RPMI8226 (cell line): ENCODE measurements around the gene HEG1.

Experiments
- DNase-seq: peaks from one replicate; pipeline ENCODE4 v3.0.0-alpha.2; 2015

The HEG1 gene

DNA sequence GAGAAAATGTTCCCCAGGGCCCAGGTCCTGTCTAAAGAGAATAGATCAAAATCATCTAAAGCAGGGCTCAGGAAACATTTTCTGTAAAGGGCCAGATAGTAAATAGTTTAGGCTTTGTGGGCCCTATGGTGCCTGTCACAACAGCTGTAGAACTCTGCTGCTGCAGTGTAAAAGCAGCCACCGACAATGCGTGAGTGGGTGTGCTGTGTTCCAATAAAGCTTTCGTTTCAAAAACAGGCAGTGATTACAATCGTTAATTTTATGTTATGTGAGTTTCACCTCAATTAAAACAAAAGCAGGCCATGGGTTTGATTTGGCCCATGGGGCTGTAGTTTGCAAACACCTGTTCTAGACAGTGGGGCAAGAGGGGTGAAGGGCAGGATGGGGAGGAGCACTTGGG, 12.5 kb upstream of the HEG1 start:
- DNase-seq: no peak

DNA sequence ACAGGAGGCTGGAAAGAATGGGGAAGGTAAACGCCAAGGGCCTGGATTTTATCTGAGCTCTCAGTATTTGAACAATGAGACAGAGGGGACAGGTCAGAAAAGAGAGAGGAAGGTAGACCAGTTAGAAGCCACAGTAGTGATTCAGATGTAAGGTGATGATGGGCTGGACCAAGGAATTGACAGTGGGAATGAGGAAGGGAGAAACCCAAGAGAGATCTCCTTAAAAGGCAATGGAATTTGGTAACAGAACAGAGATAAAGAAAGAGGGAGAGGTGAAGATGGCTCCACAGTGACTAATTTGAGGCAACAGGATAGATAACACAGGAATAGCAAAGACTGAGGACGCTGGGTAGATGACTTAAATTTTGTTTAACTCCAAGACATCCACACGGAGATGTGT, 11.4 kb upstream of the HEG1 start:
- no peak for DNase-seq

DNA sequence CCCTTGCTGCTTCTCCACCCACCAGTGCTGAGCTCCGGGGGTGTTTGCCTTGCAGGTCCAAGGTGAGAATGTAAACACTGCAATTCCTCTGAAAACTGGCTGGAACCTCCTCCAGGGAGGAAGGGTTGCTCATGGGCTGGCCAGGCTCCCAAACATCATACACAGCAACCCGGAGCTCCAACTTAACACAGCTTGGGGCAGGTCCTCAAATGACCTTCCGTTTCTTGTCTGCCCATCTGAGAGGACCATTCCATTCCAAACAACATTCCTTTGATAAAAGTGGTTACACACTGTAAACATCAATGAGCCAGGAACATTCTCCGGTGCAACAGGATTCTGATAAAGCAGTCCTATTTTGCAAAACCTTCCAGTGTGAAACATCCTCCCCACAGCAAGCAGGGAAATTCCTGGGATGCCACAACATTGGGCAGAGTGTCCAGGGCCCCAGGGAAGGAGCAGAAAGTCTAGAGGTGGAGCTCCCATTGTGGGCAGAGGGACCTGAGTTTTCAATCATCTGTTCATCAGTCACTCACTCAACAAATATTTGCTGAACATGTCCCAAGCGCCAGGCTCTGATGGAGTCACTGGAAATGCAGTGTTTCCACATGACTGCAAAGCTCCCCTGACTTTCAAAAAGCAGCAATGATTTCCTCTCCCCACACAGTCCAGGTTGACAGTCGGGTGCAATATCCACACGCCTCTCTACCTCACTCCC, 7.3 kb upstream of the HEG1 start:
- no peak for DNase-seq

DNA sequence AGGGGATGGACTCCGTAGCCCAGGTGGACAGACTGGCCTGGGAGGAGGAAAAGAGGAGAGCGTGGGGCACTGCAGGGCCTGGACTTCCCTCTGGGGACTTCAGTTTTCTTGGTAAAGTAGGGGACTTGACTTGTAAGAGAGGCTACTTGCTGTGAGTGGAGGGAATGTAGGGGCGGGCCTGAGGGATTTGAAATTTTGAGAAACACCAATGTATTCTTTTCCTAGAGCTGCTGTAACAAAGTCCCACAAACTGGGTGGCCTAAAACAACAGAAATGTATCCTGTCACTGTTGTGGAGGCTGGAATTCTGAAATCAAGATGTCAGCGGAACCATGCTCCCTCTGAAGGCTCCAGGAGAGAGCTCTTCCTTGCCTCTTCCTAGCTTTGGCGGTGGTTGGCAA, 5.8 kb upstream of the HEG1 start:
- DNase-seq: no peak

DNA sequence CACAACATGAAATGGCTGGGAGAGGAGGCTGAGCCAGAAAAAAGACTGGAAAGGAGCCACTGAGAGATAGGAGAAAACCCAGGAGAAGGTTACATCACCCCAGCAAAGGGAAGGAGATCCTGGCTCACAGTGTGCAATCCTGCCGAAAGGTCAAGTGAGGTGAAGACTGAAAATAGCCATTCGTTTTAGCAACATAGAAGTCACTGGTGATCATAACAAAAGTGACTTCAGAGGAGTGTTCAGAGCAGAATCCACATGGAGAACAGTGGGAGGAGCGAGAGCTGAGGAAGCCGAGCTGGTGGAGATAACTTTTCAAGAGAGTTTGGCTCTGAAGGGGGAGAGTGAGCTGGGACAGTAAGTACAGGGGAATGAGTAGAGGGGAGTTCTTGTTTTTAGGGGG, 5.4 kb upstream of the HEG1 start:
- no peak for DNase-seq

DNA sequence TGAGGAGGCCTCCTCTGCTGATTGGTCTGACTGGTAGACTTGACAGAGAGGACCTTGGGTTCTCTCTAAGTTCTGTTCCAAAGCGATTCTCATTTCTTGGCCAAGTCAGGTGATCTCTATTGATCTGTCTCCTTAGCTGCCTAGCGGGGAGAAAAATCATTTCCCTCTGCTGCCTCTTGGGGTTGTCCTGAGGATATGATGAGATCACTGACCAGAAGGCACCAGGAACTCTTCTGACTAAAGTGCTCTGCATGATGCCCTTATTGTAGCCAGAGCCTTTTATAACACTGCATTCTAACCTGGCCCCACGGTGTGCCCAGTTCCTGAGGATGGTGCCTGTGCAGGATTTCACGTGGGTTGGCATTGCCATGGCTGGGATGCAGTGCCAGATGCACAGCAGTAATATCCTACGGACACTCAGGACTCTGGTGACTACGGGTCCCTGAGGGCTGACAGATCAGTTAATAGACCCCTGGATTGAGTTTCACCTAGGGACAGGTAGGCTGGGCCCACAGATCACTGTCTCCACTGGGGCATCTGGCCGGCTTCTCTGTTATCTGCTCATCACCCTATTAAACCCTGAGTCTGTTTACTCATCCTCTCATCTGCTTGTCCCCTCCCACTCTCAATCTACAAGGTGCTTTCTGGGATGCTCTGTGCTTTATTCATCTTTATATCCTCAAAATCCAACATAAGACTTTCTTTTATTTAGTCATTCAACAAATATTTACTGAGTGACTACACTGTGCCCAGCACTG, 3.9 kb upstream of the HEG1 start:
- DNase-seq: no peak

DNA sequence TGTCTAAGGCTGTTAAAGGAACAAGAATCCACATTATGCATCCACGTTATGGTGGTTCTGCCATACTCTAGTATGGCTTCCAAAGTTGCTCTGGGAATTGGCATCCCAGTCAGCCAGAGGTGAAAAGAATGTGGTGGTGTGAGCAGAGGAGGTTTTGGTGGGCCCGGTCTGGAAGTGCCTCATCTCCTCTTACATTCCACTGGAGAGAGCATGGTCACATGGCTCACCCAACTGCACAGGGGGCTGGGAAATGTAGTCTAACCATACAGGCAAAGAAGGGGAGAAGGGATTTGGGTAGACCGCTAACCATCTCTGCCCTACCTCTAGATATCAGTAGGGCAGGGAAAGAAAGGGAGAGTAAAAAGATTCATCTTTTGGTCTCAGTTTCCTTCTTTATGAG, 3.2 kb upstream of the HEG1 start:
- no peak for DNase-seq

DNA sequence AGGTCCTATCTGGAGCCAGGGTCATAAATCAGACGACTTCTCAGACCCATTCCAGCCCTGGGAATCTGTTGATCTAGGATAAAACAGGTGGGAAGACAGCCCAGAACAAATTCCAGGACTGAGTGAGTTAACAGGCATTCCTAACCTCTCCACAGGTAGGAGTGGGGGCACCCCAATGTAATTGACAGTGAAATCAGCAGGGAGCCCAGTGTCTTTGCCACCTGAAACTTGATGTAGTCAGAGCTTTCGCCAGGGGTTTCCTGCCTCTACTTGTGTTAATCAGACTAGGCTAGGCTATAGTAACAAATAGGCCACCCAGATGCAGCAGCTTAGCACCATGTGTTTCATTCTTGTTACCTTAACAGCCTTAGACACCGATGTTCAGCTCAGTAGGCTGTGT, 2.7 kb upstream of the HEG1 start:
- DNase-seq: no peak

DNA sequence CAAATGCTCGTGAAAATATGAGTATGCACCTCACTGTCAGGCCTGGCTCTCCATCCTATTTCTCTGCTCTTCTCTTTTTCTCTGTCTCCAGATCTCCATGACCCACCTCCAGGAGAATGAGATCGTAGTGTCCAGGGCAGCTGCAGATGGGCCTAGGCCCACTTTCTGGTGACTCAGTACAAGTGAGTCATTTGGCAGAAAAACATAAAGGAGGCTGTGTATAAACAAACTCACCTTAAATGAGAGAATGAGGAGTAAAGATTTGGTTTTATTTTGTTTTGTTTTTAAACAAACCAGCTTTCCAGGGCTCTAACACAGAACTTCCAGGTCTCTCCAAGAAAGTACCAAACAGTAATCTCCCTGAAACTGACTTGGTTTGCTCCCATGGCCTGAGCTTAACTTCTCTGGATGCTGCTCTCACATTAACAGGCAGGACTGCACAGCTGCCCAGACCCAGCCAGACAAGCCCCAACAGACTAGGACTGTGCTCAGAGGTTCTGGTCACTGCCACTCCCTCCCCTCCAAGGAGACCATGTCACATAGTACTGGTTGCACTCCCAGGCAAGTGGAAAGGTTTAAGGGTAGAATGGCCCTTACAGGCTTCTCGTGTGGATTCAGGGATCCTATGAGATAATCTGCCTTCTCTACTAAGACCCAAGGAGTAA, 1.5 kb upstream of the HEG1 start:
- no peak for DNase-seq

DNA sequence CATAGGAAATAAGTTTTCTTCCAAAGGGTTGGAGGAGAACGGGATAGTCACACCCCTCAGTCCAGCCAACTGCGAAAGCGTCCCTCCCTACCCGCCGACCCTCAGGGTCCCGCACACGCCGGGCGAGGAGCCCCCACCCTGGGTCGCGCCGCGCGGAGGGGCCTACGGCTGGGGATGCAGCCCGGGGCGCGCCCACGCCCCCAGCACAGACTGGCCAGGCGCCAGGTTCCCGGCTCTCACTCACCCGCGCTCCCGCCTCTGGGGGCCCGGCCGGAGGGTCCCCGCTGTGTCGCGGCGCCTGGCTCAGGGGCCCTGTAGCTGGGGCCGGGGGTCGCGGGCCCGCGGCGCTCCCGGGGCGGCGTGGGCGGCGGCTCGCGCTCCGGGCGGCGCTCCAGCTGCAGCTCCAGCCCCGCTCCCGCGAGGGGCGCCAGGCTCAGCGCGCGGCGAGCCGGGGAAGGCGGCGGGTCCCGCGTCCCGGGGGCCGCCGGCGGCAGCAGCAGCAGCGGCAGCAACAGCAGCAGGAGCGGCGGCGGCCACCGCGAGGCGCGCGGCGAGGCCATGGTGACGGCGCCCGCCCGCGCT, 375 bp downstream of the HEG1 start:
- DNase-seq: peak; percentile 44

DNA sequence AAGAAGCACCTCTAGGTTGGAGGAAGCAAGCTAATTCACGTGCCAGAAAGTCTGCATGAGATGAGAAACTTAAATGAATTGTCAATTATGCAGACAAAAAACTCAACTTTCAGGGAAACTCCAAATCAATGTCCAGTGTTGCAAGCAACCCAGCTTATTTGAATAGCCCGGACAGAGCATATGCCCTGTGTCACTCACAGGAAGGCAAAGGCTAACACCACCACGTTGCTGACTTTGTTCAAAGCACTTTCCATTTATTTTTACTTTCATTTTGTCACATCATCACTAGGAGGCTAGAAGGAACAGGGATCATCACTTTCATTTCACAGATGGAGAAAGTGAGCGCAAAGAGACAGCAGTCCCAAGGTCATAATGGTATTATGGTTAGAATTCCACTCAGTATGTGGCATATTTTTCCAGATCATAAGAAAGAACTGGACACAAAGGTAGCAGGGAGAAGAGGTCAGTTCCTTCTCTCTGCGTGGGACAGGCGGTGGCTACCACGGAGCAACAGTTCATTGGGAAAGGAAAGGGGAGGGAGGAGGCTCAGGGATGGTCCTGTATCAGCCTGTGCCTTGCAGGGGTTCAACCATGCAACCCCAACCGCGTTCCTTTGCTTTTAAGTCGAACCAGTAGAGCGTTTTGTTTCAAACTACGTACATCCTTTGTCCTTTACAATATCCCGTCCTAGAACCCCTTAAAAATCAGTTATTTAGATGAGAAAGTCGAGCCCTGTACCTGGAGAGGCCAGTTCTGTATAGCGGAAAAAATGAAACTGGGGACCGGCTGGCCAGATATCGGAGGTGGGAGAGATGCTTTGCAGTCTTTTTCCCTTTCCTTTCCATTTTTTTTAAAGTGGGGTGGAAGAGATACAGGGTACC, 1.1 kb downstream of the HEG1 start:
- peak; percentile 53 for DNase-seq

DNA sequence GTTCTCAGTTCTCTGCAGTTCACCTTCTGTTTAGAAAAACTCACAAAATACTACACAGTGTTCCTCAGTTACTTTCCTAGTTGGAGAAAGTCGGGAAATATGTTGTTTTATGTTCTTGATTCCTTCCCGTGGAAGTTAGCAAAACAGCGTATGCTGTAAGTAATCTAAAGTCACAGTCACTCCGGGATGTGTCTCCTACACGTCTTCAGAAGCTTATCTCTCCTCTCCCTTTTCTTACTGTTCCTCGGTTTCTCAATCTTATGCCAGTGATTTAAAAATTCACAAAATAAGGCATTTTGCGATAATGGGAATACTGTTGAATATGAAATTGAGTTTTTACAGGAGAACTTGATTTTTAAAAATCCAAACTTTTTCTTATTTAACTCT, 1.7 kb downstream of the HEG1 start:
- no peak for DNase-seq

DNA sequence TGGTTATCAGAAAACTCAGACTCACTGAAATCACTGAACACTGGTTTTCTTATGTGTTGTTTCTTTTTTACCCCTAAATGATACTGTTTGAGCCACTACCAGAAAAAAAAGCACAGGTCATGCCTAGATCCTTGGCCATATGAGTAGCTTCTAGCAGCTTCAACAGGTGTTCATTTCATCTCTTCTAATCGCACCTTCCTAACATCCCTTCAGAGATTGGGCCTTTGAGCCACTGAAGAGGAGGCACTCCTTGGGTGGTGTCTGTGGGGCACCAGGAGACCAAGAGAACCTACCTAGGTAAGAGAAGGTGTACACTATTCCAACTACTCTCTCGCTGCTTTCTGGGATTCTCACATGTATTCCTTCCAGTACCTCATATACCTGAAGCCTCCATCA, 2.5 kb downstream of the HEG1 start:
- DNase-seq: no peak

DNA sequence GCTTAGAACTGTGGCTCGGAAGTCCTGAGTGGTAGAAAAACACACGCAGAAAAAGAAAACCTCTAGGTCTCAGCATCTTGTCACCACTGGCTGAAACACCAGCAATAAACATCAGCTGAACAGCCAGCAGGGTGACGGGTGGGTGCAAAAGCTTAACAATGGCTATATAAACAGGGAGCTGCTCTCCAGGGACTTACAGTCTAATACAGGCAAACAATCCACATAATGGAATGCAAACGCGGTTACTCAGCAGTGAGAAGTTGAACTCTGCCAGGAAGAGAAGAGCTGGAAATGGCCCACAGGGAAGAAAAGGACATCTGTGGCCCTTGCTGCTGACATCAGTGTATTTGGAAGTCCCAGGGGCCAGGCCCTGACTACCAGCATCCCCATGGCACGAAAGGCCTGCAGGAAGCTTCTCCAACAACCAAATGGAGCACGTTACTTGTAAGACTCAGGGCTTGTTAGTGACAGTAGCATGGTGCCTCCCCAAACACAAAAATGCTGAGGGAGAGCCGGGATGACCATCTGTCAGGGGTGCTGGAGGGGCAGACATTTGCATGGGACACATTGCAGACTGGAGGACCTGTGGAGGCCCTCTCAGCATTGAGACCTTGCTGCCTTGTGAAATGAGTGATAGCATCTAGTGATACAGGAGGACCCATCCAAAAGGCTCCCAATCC, 3.0 kb downstream of the HEG1 start:
- no peak for DNase-seq

DNA sequence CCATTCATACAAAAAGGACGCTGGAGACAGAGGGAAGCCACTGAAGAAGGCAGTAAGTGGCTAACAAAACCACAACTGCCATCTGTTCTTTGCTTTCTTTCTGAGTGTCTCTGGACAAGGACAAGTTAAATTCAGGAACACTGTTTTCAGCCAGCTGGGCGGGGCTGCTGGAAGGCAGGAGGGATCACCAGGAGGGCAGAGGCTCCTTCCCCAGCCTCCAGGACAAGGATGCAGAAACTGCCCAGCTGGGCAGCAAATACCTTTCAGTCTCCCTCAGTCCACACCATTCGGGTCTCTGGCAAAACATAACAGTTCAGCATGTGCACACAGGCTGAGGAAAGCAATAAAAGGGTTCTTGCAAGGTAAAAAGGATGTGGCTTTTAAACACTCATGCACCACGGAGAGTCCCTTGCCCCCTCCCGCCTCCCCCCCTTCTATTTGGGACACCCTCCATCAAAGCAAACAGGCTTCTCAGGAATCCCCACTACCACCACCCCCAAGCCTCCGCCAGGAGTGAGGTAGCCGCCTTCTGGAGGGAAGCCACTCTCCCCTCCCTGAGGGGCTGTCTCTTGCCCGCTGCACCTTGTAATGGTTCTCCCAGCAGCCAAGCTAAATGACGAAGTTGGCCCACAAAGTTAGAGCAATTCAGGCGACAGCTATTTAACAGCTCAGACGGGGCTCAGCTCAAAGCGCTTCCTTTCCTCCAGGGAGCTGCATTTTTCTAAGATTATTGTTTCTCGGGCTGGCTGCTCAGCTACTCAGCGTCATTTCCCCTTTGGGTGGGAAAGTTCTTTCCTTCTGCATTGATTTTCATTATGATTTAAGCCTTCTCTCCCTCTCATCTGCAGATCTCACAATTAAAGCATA, 3.8 kb downstream of the HEG1 start:
- DNase-seq: no peak

DNA sequence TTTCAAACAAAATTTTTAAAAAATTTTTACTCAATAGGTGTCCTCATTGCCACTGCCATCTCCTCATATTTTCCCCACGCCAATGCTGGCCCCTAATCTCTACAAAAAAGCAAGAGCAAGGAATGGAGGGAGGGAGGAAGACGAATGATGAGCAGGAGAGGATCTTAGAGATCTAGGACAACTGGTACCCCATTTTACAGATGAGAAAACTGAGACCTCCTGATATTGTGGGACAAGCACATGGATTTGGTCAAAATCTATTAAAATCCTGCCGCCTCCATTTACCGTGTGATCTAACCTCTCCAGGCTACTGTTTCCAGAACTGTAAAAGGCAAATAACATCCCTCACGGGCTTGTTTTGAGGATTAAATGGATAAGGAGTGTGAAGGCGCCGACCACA, 4.6 kb downstream of the HEG1 start:
- no peak for DNase-seq

DNA sequence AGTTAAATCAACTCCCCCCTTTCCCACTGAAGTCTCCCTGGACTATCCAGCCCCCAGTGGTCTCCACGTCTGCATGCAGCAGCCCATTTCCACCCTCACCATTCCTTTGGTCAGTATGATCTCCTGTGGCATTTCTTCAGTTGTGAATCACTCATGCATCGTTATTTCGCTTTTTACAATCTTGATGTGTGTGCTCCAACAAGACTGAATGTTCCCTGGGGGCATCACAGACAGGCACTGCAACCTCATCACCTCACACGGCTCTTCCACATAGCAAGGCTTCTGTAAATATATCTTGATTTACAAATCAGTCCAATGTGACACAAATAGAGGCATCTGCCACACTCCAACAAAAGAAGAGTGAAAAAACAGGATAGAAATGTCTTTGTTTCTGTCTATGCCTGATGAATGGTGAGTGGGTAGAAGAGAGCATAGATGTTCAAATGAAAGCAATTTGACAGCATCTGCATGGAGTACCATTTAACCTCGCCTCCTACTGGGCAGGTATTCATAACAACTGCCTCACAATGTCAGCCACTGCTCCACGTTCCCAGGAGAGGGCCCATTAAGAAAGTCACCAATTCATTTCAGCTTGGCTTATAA, 5.2 kb downstream of the HEG1 start:
- no peak for DNase-seq

DNA sequence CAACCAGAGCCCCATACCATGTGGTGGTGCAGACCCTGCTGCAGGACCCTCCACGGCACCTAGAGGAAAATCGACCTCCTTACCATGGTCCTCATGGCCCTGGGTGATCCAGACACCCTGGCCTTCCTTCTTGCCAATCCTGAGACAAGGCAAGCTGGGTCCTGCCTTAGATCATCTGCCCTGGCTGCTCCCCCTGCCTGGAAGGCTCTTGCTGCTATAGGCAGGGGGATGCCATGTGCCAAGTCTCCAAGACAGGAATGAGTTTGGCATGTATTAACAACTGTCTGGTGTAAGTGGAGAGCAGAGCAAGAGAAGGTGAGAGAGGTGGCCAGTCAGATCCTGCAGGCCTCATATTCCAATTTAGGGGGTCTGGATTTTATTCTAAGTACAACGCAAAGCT, 7.5 kb downstream of the HEG1 start:
- no peak for DNase-seq

DNA sequence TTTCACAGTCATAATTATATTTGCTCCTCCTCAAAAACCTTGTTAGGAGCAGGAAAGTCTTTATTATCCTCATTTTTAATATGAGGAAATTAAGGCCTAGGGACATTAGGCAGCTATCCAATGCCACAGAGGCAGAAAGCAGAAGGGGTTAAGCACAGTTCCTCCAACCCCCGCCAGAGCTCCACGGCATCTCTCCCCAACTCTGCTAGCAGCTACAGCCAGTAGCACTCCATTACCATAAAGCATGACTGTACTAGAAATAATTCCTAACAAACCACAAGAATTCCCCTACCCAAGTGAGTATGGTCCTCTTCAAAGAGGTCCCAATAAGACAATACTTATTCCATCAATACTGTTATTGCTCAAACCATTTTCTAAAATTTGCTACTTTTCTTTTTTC, 9.8 kb downstream of the HEG1 start:
- no peak for DNase-seq

DNA sequence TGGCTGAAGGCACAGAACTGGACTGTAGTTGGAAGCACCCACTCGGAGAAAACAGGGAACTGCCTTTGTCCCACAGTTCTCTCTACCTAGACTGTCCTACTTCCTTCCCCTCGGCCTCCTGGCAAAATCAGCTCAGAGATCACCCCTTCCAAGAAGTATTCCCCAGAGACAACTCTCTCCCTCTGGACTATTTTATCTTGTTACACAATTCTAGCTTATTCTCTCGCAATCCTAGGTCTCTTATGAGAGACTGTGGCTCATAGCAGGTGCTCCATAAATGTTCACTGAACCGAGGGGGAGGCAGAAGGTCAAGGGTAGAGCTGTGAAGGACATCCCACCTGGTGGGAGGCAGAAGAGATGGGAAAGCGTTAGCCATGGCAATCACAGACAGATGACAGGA, 10.6 kb downstream of the HEG1 start:
- no peak for DNase-seq

DNA sequence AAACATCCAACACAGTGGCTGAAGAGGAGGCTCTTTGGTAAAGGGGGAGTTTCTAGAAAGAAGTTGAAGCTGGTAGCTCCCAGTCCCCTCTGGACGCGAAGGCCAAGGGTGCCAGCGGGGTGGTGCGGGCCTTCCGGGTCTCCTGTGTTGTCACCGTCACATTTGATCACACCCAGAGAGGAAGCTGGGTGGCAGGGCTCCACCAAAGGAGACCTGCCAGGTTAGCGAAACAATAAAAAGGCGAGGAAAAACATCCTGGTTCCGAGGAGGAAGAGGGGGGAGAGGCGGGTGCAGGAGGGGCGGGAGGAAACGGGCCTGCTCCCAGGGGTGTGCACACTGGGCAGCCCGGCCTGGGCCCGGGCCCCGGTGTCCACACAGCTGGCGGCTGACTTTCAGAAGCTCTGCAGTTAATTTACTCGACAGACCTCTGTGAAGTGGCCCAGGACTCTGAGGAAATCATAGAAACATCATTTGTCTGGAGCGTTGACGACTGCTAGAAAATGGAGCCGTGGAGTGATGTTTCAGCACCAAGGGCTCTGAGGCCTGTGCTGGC, 12.1 kb downstream of the HEG1 start:
- DNase-seq: no peak
